Activated CD4-positive, alpha-beta T cell treated with anti-CD3 and anti-CD28 coated beads, Interleukin-10, Interleukin-2, amounts not matched to agents 100 ng/mL and 50 ng/mL, durations not matched to agents 16 hours and 8 hours (primary cell): Measurements from ENCODE around the gene RCC1.
"Not testable (repeated sequence)": the region's sequence is repeated elsewhere in the genome, so short reads cannot be mapped to it uniquely, and the experiment has no call there.

Experiments used
- DNase-seq: peaks from one replicate; pipeline ENCODE4 v3.0.0-alpha.2; 2020

The RCC1 gene, protein sequence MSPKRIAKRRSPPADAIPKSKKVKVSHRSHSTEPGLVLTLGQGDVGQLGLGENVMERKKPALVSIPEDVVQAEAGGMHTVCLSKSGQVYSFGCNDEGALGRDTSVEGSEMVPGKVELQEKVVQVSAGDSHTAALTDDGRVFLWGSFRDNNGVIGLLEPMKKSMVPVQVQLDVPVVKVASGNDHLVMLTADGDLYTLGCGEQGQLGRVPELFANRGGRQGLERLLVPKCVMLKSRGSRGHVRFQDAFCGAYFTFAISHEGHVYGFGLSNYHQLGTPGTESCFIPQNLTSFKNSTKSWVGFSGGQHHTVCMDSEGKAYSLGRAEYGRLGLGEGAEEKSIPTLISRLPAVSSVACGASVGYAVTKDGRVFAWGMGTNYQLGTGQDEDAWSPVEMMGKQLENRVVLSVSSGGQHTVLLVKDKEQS

GRCh38 chr1:28505406-28506187 lies at the start of gene RCC1:
TSS of gene RCC1 (plus strand) at chr1:28506043. CDS start at chr1:28529867, 23,824 bp downstream.
- DNase-seq = peak; percentile 99

GRCh38 chr1:28456078-28456477 lies 49.8 kb upstream of the RCC1 start:
- DNase-seq = peak; percentile 54

GRCh38 chr1:28457678-28458077 lies 48.2 kb upstream of the RCC1 start:
- DNase-seq = no peak

DNA sequence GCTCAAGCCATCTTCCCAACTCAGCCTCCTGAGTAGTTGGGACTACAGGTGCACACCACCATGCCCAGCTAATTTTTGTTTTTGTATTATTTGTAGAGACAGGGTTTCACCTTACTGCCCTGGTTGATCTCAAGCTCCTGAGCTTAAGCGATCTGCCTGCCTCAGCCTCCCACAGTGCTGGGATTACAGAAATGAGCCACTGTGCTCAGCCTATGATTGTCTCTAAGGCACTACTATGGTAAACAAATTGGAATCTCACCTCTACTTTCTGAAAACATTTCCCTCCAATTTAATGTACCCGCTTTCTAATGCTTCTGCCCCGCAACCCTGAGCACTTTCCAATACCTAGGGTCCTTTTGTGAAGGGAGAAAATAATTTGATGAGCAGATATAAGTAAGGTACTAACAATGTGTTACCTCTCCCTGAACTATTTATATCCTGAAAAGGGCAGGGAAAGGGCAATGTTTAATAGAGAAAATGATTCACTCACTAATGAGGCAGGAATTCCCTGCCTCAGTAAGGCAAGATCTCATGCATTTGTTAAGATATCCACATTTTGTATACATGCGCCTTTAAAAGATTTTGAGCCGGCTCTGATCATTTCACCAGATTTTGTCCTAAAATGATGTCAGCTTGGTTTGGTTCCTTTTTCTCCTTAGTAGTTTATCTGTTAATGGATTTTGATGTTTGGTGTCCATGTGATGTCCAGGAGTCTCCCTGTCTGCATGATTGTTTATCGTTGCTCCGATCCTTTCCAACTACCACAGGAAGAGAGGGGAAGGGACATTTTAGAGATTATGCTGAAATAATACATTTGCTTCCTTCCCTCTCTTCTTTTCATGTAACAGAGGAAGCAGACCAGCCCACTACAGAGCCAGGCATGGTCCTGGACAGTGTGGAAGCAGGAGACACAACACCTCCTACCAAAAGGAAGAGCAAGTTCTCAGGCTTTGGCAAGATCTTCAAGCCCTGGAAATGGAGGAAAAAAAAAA lies 47.3 kb upstream of the RCC1 start:
- DNase-seq = no peak

DNA sequence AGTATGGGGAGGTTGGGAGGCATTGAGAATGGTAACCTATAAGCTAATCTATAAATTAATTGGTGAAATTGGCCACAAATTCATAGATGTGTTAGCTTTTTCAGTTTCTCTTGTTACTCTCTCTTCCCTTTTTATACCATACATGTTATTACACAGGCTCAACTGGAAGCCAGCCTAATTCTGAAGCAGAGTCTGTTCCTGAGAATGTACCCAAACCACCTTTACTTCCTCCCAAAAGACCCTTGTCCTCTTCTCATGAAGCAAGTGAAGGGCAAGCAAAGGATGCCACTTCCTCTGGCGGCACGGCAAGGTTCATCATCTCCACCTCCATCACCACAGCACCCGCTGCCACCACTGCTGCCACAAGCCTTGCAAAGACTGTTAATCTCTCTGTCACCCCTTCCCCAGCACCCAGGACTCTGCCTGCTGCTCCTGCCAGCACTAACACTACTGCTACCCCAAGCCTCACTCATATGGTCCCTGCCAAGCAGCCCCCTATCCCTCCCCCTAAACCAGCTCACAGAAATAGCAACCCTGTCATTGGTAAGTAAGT lies 39.5 kb upstream of the RCC1 start:
- no peak for DNase-seq

- DNase-seq = no peak
Measured at GRCh38 chr1:28470146-28470545, 35.7 kb upstream of the RCC1 start.

DNA sequence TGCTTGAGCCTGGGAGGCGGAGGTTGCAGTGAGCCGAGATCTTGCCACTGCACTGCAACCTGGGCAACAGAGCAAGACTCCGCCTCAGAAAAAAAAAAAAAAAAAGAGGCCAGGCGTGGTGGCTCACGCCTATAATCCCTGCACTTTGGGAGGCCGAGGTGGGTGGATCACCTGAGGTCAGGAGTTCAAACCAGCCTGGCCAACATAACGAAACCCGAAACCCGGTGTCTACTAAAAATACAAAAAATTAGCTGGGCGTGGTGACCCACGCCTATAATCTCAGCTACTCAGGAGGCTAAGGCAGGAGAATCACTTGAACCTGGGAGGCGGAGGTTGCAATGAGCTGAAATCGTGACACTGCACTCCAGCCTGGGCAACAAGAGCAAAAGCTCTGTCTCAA lies 26.3 kb upstream of the RCC1 start:
- not testable (repeated sequence) for DNase-seq

- no peak for DNase-seq
Measured at GRCh38 chr1:28480308-28480707, 25.5 kb upstream of the RCC1 start.

GRCh38 chr1:28482138-28482537 lies 23.7 kb upstream of the RCC1 start:
- DNase-seq = no peak

GRCh38 chr1:28482702-28483101 lies 23.1 kb upstream of the RCC1 start:
- DNase-seq = no peak

GRCh38 chr1:28494737-28495136 lies 11.1 kb upstream of the RCC1 start:
- DNase-seq = no peak

DNA sequence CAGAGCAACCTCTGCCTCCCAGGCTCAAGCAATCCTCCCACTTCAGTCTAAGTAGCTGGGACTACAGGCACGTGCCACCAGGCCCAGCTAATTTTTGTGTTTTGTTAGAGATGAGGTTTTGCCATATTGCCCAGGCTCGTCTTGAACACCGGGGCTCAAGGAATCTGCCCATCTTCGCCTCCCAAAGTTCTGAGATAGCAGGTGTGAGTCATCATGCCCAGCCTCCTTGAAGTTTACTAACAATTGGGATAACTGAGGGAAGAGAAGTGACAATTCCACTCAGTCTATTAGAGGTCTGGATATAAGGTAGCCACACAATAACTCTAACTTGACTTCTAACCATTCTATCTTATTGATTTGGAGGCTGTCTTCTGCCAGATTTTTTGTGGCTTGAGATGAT lies 6.3 kb upstream of the RCC1 start:
- DNase-seq = no peak

- no peak for DNase-seq
Measured at GRCh38 chr1:28501925-28502324, 3.9 kb upstream of the RCC1 start.

DNA sequence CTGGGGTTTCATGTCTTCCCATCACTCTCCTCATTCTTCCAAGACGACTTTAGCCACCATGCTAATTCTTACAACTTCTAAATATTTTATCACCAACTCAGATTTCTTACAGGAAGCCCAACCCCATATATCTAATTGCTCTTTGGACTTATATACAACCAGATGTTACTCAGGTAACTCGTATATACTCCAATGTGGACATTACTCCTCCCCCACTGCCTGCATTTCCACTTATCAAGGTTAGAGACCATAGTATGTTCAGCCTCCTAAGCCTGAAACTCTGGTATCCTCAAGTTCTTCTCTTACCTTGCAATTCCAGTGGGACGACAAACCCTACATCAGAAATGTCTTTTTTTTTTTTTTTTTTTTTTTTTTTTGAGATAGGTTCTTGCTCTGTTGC lies 2.7 kb upstream of the RCC1 start:
- no peak for DNase-seq

DNA sequence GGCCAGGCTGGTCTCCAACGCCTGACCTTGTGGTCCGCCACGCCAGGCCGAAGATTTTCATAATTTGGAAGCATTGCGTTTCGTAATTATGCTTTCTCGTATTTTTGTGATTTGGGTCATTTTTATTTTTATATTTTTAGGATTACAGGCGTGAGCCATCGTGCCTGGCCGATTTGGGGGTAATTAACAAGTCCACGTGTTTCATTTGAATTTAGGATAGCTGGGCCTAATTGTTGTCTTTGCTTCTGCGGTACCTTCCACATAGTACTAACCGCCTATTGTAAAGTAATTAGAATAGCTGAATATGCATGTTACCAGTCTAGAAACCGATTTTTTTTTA lies 1.0 kb downstream of the RCC1 start:
- no peak for DNase-seq

DNA sequence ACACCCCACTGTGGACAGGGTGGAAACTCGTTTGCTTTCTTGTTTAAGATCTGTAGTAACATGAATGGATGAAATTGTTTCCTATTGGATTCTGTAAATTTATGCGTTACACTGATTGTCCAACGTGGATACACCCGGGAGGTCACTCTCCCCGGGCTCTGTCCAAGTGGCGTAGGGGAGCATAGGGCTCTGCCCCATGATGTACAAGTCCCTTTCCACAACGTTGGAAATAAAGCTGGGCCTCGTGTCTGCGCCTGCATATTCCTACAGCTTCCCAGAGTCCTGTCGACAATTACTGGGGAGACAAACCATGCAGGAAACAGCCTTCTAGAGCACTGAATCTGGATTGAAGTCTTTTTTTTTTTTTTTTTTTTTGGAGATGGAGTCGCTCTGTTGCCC lies 1.4 kb downstream of the RCC1 start:
- DNase-seq = peak; percentile 53

GRCh38 chr1:28507646-28508434 lies 2.0 kb downstream of the RCC1 start:
- peak; percentile 38 for DNase-seq

DNA sequence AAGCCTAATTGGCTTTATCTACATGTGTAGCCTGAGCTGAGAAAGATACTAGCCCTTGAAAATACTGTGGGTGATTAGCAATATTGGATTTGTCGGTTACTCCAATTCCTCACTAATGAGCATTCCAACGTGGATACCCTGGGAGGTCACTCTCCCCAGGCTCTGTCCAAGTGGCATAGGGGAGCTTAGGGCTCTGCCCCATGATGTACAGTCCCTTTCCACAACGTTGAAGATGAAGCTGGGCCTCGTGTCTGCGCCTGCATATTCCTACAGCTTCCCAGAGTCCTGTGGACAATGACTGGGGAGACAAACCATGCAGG lies 2.6 kb downstream of the RCC1 start:
- DNase-seq = peak; percentile 45

DNA sequence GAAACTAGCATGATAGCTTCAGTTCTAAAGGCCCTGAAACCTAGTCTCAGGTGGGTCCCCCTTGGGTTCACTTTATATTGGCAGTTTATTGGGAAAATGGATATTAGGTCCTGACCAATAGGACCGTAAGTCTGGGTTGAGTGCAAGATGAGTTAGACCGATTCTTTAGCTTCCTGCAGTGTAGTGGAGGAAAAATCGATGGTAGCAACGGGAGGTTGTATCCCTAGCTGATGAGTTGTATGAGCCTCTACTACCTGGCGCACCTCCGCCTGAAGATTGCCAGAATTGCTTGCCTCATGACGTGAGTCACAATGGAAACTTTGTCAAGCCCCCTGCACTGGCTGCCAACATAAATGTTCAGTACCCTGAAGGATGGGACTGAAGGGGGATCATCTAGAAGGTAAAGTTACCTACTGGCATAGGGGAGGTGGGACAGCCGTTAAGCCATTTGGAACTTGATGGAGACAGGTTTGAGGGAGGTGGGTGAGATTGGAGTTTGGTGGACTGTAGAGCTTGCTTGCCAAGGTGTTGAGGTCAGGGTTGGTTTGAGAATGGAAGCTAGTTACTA lies 3.9 kb downstream of the RCC1 start:
- DNase-seq = peak; percentile 63

GRCh38 chr1:28510273-28510969 lies 4.6 kb downstream of the RCC1 start:
- peak; percentile 77 for DNase-seq

DNA sequence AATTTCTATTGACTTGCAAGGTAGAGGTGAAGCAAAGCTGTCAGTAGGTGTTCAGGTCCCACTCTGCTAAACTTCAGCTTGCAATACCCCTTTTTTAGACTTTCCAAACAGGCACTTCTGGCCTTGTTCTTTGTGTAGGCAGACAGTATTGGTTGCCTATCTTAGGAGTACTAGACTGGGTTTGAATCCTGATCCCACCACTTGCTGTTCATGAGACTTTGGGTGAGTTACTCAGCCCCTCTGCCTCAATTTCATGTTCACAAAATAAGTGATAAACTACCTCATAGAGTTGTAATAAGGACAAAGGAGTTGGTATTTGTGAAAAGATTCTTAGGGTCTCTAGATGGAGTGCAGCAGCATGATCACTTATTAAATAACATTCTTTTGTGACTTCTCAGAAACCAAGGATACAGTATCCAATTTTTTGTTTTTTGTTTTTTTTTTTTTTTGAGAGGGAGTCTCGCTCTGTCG lies 5.2 kb downstream of the RCC1 start:
- DNase-seq = peak; percentile 76
